Adrenal gland (tissue), 5 donors: ENCODE results near the gene ZNF341.

ENCODE experiments used
- CTCF ChIP-seq, 6 experiments: fragments of 450-650 bp in 4 of 6; fragments of 200-600 bp in 2 of 6; sonication (generic) in 1 of 6; IDR thresholded peaks; 1 replicate in 5 of 6; 2 replicates in 1 of 6; pipeline versions ENCODE4 v1.5.1 to v1.8.0; 2016 to 2021; ENCODE audit warnings: antibody characterized with exemption in 6 of 6, mild to moderate bottlenecking in 2 of 6, moderate library complexity in 1 of 6
- POLR2A ChIP-seq, 2 donors: fragments of 450-650 bp; IDR thresholded peaks; one replicate each; pipeline ENCODE4 v1.6.1; 2017; ENCODE audit warnings: antibody characterized with exemption in 2 of 2, mild to moderate bottlenecking in 2 of 2, moderate library complexity in 1 of 2
- donor health status: DM: no; HTN: no; CAD: no.

- no peak for TF ChIP-seq CTCF (IDR thresholded peaks at IDR 0.05)
- TF ChIP-seq POLR2A (IDR thresholded peaks at IDR 0.05), result no peak
Observed at GRCh38 chr20:33727806-33728205, 4.0 kb upstream of the ZNF341 start.
